ENCODE results near the gene COL5A2.

The COL5A2 gene

GRCh38 chr2:189217541-189217940, 38.0 kb upstream of the COL5A2 start:
- no peak for TF ChIP-seq CTCF (IDR thresholded peaks at IDR 0.05; ENCODE audit: control insufficient read depth, extremely low read depth, insufficient read depth)
- DNase-seq (ENCODE audit: low read depth), result no peak
- no peak overlapping the region for H3K4me3 ChIP-seq (ENCODE audit: low read depth, low read length)

GRCh38 chr2:189217051-189217450, 37.5 kb upstream of the COL5A2 start:
- DNase-seq (ENCODE audit: low read depth), result no peak
- H3K4me3 ChIP-seq (ENCODE audit: low read depth, low read length), result no peak overlapping the region
- TF ChIP-seq CTCF (IDR thresholded peaks at IDR 0.05; ENCODE audit: control insufficient read depth, extremely low read depth, insufficient read depth), result no peak

GRCh38 chr2:189214484-189214883, 34.9 kb upstream of the COL5A2 start:
- no peak overlapping the region for H3K4me3 ChIP-seq (ENCODE audit: low read depth, low read length)
- no peak for DNase-seq (ENCODE audit: low read depth)
- no peak for TF ChIP-seq CTCF (IDR thresholded peaks at IDR 0.05; ENCODE audit: control insufficient read depth, extremely low read depth, insufficient read depth)

- no peak for TF ChIP-seq CTCF (IDR thresholded peaks at IDR 0.05; ENCODE audit: control insufficient read depth, extremely low read depth, insufficient read depth)
- DNase-seq (ENCODE audit: low read depth), result no peak
- no peak overlapping the region for H3K4me3 ChIP-seq (ENCODE audit: low read depth, low read length)
Observed at GRCh38 chr2:189213250-189213649, 33.7 kb upstream of the COL5A2 start.

GRCh38 chr2:189210250-189211087, 30.9 kb upstream of the COL5A2 start:
- peak; percentile 51 for DNase-seq (ENCODE audit: low read depth)
- H3K4me3 ChIP-seq (ENCODE audit: low read depth, low read length), result no peak overlapping the region
- no peak for TF ChIP-seq CTCF (IDR thresholded peaks at IDR 0.05; ENCODE audit: control insufficient read depth, extremely low read depth, insufficient read depth)

GRCh38 chr2:189208254-189208653, 28.7 kb upstream of the COL5A2 start:
- TF ChIP-seq CTCF (IDR thresholded peaks at IDR 0.05; ENCODE audit: control insufficient read depth, extremely low read depth, insufficient read depth), result no peak
- no peak for DNase-seq (ENCODE audit: low read depth)
- no peak overlapping the region for H3K4me3 ChIP-seq (ENCODE audit: low read depth, low read length)
